ENCODE data around the gene RERE.

- TF ChIP-seq CTCF (conservative IDR thresholded peaks at IDR 0.05) = no peak
- TF ChIP-seq ZFX (IDR thresholded peaks at IDR 0.05) = no peak
Observed at GRCh38 chr1:8361198-8361849, 456.1 kb downstream of the RERE start.

Data from C4-2B (cell line).